AG09319 (cell line): ENCODE data around the gene GPR87.

Experiments
- DNase-seq: peaks from one replicate; pipeline ENCODE4 v3.0.0-alpha.2; 2010; ENCODE audit warnings: low read depth; ENCODE audit errors: extremely low read depth
- TF ChIP-seq, protein P1 (sequence below): IDR thresholded peaks from 2 replicates; pipeline ENCODE4 v1.5.1; 2011; ENCODE audit warnings: low read depth, mild to moderate bottlenecking, inconsistent platforms, low read length, moderate library complexity

Gene GPR87

DNA sequence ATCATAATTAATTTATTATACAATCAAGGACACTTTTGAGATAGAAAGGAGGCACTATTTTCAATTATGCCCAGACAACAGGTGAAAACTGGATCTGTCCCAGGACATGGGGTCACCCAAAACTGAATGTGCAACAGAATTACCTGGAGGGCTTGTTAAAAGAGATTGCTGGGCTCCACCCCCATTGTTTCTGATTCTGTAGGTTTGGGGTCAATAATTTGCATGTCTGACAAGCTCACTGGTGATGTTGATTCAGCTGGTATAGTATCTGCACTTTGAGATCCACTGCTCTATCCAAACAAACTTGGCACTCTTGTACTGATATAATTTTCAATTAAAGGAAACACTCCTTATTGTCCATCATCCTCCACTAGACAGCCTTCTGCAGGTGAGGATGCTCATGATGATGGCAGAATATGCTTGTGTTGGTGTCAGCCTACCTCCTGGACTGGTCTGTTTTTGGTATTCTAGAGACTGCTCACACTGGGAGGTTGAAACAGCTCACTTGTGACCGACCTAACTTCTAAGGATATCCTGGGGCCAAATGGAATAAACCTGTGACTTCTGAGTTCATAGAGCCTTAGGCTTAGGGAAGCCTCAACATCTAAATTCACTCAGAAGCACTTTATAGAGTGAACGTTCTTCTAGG, 40.5 kb downstream of the GPR87 start:
- TF ChIP-seq, protein P1, sequence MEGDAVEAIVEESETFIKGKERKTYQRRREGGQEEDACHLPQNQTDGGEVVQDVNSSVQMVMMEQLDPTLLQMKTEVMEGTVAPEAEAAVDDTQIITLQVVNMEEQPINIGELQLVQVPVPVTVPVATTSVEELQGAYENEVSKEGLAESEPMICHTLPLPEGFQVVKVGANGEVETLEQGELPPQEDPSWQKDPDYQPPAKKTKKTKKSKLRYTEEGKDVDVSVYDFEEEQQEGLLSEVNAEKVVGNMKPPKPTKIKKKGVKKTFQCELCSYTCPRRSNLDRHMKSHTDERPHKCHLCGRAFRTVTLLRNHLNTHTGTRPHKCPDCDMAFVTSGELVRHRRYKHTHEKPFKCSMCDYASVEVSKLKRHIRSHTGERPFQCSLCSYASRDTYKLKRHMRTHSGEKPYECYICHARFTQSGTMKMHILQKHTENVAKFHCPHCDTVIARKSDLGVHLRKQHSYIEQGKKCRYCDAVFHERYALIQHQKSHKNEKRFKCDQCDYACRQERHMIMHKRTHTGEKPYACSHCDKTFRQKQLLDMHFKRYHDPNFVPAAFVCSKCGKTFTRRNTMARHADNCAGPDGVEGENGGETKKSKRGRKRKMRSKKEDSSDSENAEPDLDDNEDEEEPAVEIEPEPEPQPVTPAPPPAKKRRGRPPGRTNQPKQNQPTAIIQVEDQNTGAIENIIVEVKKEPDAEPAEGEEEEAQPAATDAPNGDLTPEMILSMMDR: no peak
- no peak for DNase-seq

DNA sequence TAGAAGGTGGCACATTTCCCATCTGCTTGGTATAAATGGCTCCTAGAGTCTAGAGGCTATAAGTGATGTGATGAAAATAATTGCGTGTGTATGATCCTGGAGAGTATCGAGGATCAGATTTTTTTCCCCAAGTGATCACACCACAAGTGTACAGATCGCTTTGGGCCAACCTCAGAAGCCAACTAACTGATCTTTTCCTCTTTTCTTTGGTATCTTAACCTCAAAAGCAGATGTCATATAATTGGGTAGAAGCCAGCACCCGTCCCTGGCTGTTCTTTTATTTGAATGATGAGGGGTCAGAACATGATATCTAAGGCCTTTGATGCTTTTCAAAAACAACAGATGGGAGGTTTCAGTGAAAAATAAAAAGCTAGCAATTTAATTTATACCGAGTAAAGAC, 41.5 kb downstream of the GPR87 start:
- TF ChIP-seq, protein P1: no peak
- no peak for DNase-seq

DNA sequence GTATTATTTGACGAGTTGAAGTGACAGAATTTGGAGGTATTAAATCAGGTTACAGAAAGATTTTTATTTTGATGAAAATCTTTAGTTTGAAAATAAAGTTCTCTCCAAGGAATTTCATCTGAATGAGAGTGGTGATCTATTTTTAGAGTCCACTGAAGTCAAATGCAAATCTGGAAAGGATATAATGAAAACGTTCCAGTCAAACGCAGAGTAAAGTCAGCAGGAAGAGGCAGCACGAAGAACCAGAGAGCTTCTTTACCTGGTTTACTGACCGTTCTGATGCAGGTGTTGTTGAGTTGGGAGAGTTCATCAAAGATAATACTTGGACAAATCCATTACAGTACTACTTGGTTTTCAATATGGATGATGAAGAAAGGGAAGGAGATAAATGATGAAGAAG, 47.0 kb downstream of the GPR87 start:
- TF ChIP-seq, protein P1: no peak
- DNase-seq: no peak

DNA sequence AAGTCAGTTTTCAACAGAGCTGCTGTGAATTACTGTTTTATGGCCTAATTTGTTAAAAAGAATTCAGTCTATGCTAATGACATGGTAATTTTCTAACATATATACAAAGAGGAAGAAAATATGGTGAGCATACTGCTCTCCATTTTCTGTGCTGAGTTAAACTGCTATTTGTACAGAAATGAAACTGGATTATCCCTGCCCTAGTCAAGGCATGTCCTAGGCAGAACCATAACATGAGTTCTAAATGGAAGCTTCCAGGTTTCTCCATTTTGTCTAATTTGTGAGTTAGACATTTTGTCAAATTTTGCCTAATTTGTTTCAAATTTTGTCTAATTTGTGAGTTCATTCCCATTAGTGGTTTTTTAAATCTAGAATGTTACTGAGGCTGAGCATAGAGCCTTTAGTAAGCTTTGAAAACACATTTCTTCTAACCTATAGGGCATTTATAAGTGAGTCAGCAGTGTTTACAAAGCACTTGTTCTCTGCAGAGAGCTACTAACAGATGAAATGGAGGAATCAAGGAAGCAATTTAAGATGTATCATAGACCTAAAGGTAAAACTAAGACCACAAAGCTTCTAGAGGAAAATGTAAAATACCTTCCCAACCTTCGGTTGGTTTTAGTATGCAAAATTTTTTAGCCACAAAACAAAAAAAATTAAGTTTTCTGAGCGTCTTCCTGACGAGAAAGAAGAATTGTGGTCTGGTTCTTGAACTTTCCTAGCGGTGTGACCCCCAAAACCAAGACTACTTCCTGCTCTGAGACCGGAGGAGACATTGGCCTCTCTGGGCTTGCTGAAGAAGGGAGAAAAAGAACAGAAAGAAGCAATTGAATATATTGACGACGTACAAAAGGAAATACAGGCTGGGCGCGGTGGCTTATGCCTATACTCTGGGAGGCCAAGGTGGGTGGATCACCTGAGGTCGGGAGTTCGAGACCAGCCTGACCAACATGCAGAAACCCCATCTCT, 48.1 kb downstream of the GPR87 start:
- DNase-seq: no peak

DNA sequence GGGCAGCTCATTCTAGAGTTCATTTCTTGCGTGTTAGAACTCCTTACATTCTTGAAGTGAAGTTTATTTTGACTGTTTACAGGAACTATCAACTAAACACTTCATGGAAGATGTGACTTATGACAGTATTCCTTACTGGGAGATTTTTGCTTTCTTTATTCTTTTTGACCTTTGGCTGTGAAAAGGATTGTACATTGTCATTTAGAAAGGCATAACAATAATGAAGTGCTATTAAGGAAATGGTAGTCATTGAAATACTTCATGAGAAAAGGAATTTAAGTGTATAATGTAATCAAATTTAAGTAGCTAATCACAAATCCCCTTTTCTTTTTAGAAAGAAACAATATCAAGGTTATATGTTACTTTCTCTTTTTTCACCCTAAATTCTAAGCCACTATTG, 49.6 kb downstream of the GPR87 start:
- no peak for DNase-seq
- TF ChIP-seq, protein P1: no peak

More for the DNA sequence above, 48.1 kb downstream of the GPR87 start:
- TF ChIP-seq, protein P1: no peak

DNA sequence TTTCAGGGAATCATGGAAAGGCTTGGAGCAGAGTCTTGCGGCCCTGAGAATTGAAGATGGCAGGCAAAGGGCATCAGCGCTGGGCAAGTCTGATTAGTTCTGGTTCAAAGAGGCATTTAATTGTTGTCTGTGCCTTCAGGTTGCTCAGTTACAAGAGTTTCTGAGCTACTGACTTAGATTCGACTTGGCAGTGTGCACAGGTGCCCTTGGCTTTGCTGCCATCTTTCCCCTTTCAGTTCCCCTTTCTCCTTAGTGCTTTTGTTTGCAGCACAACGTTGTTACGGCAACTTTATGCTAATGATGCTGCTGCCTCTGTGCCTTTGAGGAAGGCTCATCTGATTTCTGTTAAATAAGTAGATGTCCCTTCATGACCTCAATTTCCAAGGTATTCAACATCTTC, 50.8 kb downstream of the GPR87 start:
- no peak for DNase-seq
- TF ChIP-seq, protein P1: no peak

DNA sequence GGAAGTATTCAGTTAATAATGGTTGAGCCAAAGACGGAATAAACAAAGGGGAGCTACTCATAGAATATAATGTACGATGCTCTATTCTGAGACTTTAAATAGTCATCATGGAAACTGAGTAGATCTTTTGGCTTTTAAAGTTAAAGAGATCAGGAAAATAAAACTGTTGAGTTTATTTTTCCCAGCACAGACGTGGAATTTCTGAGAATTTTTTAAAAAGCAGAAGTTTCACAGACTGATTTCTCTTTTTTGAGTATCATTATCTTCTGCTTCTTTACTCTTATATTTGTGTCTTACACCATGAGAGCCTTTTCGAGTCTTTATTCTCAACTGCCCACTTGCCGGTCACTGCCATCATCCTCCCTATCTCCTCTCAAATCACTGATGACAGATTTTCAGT, 51.5 kb downstream of the GPR87 start:
- TF ChIP-seq, protein P1: no peak
- no peak for DNase-seq
